CD8-positive, alpha-beta memory T cell (primary cell): ENCODE data around the gene CERT1. TPM values are rescaled to one million over a fixed set of nuclear protein-coding genes. Genes with fewer than 3 reads are reported as not detected.

Experiments used
- CTCF ChIA-PET: fragments of 350-600 bp; sonication (Branson Sonifier 250); formaldehyde crosslinking; loops from one replicate; lab custom pipeline; 2021; ENCODE audit warnings: antibody characterized with exemption; lab: Charles Lee
- POLR2A ChIA-PET: fragments of 350-600 bp; sonication (Branson Sonifier 250); formaldehyde crosslinking; loops from one replicate; lab custom pipeline; 2021; ENCODE audit warnings: antibody characterized with exemption; lab: Charles Lee
- DNase-seq, 5 donors: peaks; one replicate each; pipeline versions ENCODE4 v3.0.0 to v3.0.0-alpha.2; 2020 to 2022; ENCODE audit warnings: mixed read lengths in 1 of 5
- H3K27ac ChIP-seq: one replicate; pipeline ENCODE4 v1.7.0; 2013; ENCODE audit warnings: low read depth, mild to moderate bottlenecking, low read length, moderate library complexity
- H3K27me3 ChIP-seq: 2 replicates; pipeline ENCODE4 v1.7.0; 2013; ENCODE audit warnings: low read length, mild to moderate bottlenecking; ENCODE audit not compliant: insufficient read depth, poor library complexity, severe bottlenecking
- H3K36me3 ChIP-seq: 2 replicates; pipeline ENCODE4 v1.7.0; 2013; ENCODE audit warnings: mild to moderate bottlenecking, low read length, moderate library complexity; ENCODE audit not compliant: insufficient read depth
- H3K4me1 ChIP-seq: 2 replicates; pipeline ENCODE4 v1.7.0; 2013; ENCODE audit warnings: mild to moderate bottlenecking, low read length, moderate library complexity; ENCODE audit not compliant: insufficient read depth
- H3K4me3 ChIP-seq: 2 replicates; pipeline ENCODE4 v1.7.0; 2013; ENCODE audit warnings: mild to moderate bottlenecking, low read length
- H3K9me3 ChIP-seq: 2 replicates; pipeline ENCODE4 v1.7.0; 2013; ENCODE audit warnings: mild to moderate bottlenecking, low read length
- H3K27ac Mint-ChIP-seq, 8 donors: one replicate each; pipeline ENCODE4 v1.8.0; 2020 to 2021; ENCODE audit warnings: mixed read lengths in 8 of 8, mild to moderate bottlenecking in 6 of 8, inconsistent platforms in 3 of 8, moderate library complexity in 3 of 8
- H3K27me3 Mint-ChIP-seq, 2 donors: one replicate each; pipeline ENCODE4 v1.8.0; 2020 to 2021; ENCODE audit warnings: mixed read lengths in 2 of 2, mild to moderate bottlenecking in 1 of 2, moderate library complexity in 1 of 2
- H3K36me3 Mint-ChIP-seq, 3 donors: one replicate each; pipeline ENCODE4 v1.8.0; 2020 to 2021; ENCODE audit warnings: mixed read lengths in 3 of 3, inconsistent platforms in 1 of 3, mild to moderate bottlenecking in 1 of 3
- H3K4me1 Mint-ChIP-seq, 3 donors: one replicate each; pipeline ENCODE4 v1.8.0; 2020 to 2021; ENCODE audit warnings: mixed read lengths in 3 of 3, inconsistent platforms in 1 of 3, mild to moderate bottlenecking in 1 of 3
- H3K4me3 Mint-ChIP-seq, 7 donors: one replicate each; pipeline ENCODE4 v1.8.0; 2020 to 2021; ENCODE audit warnings: mixed read lengths in 7 of 7, mild to moderate bottlenecking in 6 of 7, moderate library complexity in 4 of 7, inconsistent platforms in 2 of 7
- H3K9me3 Mint-ChIP-seq, 5 donors: one replicate each; pipeline ENCODE4 v1.8.0; 2020 to 2022; ENCODE audit warnings: mixed read lengths in 5 of 5, mild to moderate bottlenecking in 3 of 5, moderate library complexity in 2 of 5, inconsistent platforms in 1 of 5
- polyA plus RNA-seq: library from polyadenylated mRNA; unstranded; fragments of 300-500 nt; fragmentation: Illumina TruSeq; gene quantifications from one replicate; pipeline ENCODE4 v1.2.3, GENCODE V29; 2021
- total RNA-seq, 2 experiments: library from RNA; stranded (reverse); gene quantifications; one replicate each; pipeline ENCODE4 v1.2.3, GENCODE V29; 2021

CERT1 gene
- total and polyA plus RNA-seq, 3 experiments from 2014 or later: 18.5 to 35.4 (median 35.0) TPM

GRCh38 chr5:75550597-75550996 is 39.2 kb upstream of the CERT1 start:
- DNase-seq: no peak
- no peaks in the 10 kb centered on the region for H3K27me3 Mint-ChIP-seq
- CTCF ChIA-PET: no interaction called here

GRCh38 chr5:75547812-75548211 is 36.4 kb upstream of the CERT1 start:
- POLR2A ChIA-PET: no interaction called here
- Mint-ChIP-seq H3K27ac (no peak overlapping the region), H3K9me3 (no peaks in the 10 kb centered on the region), H3K36me3 (peaks cover 8 to 41% (median 12%) of the 10 kb centered on the region in 3 donors), H3K27me3 (no peaks in the 10 kb centered on the region), H3K4me1 (peaks cover 7 to 16% (median 13%) of the 10 kb centered on the region in 3 donors), H3K4me3 (no peak overlapping the region)
- Histone ChIP-seq H3K27ac (no peak overlapping the region), H3K9me3 (no peaks in the 10 kb centered on the region), H3K4me1 (no peaks in the 10 kb centered on the region), H3K4me3 (no peak overlapping the region), H3K27me3 (no peaks in the 10 kb centered on the region), H3K36me3 (peaks cover 4% of the 10 kb centered on the region)
- CTCF ChIA-PET: interaction anchor here (0.5 kb wide), 1 partner anchor 1168 kb away, joined by 3 read pairs; no protein-coding TSS in a partner anchor
- DNase-seq: no peak

More at GRCh38 chr5:75550597-75550996, 39.2 kb upstream of the CERT1 start:
- Histone ChIP-seq H3K4me1 (no peaks in the 10 kb centered on the region), H3K9me3 (no peaks in the 10 kb centered on the region), H3K27ac (no peak overlapping the region), H3K27me3 (no peaks in the 10 kb centered on the region), H3K36me3 (peaks cover 9% of the 10 kb centered on the region), H3K4me3 (no peak overlapping the region)
- Mint-ChIP-seq H3K4me3 (no peak overlapping the region), H3K4me1 (peaks cover 2 to 15% (median 3%) of the 10 kb centered on the region in 3 donors), H3K9me3 (no peaks in the 10 kb centered on the region), H3K36me3 (peaks cover 19 to 54% (median 26%) of the 10 kb centered on the region in 3 donors), H3K27ac (no peak overlapping the region)
- POLR2A ChIA-PET: no interaction called here

- no peak overlapping the region for H3K4me3 ChIP-seq
- H3K4me1 ChIP-seq: no peaks in the 10 kb centered on the region
- ChIA-PET POLR2A (no interaction called here), CTCF (no interaction called here)
- peaks cover 7 to 16% (median 13%) of the 10 kb centered on the region in 3 donors for H3K4me1 Mint-ChIP-seq
- no peaks in the 10 kb centered on the region for H3K9me3 ChIP-seq
- H3K36me3 ChIP-seq: peaks cover 4% of the 10 kb centered on the region
- peaks cover 4 to 33% (median 10%) of the 10 kb centered on the region in 3 donors for H3K36me3 Mint-ChIP-seq
- no peak overlapping the region for H3K4me3 Mint-ChIP-seq
- H3K27ac Mint-ChIP-seq: no peak overlapping the region
- no peaks in the 10 kb centered on the region for H3K9me3 Mint-ChIP-seq
- no peaks in the 10 kb centered on the region for H3K27me3 ChIP-seq
- no peaks in the 10 kb centered on the region for H3K27me3 Mint-ChIP-seq
- DNase-seq: no peak
- no peak overlapping the region for H3K27ac ChIP-seq
Observed at GRCh38 chr5:75546830-75547229, 35.4 kb upstream of the CERT1 start.

- Histone ChIP-seq H3K4me3 (no peak overlapping the region), H3K27ac (no peak overlapping the region), H3K9me3 (no peaks in the 10 kb centered on the region), H3K4me1 (no peaks in the 10 kb centered on the region), H3K27me3 (no peaks in the 10 kb centered on the region), H3K36me3 (peaks cover 4% of the 10 kb centered on the region)
- Mint-ChIP-seq H3K4me1 (peaks cover 10 to 19% (median 16%) of the 10 kb centered on the region in 3 donors), H3K9me3 (no peaks in the 10 kb centered on the region), H3K27ac (no peak overlapping the region), H3K4me3 (no peak overlapping the region), H3K36me3 (peaks cover 4 to 34% (median 13%) of the 10 kb centered on the region in 3 donors), H3K27me3 (no peaks in the 10 kb centered on the region)
- ChIA-PET CTCF (no interaction called here), POLR2A (no interaction called here)
- DNase-seq: no peak
Observed at GRCh38 chr5:75545131-75545530, 33.7 kb upstream of the CERT1 start.

DNA sequence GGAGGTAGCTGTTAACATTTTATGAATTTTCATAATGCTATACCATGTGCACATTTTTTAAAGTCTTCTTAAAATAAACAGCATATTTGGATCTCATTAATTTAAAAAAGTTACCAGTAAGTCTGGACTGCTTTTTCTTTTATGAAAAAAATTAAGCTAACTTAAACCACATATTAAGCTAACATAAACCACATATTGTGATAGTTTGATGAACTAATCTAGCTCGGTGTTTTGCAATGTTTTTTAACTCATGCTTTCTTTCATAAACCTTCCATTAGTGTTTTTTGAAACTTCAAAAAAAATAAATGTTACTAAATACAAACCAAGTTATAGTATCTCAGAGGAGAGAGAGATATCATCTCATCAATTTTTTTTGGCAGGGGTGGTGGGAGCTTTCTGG is 26.8 kb upstream of the CERT1 start:
- Histone ChIP-seq H3K4me3 (no peak overlapping the region), H3K36me3 (no peaks in the 10 kb centered on the region), H3K9me3 (no peaks in the 10 kb centered on the region), H3K4me1 (no peaks in the 10 kb centered on the region), H3K27ac (no peak overlapping the region), H3K27me3 (no peaks in the 10 kb centered on the region)
- CTCF ChIA-PET: no interaction called here
- peaks cover 0 to 15% (median 5%) of the 10 kb centered on the region in 5 donors for H3K9me3 Mint-ChIP-seq
- peak overlapping the region in 1 of 8 donors; percentile 21 for H3K27ac Mint-ChIP-seq
- peaks cover 23 to 39% (median 28%) of the 10 kb centered on the region in 3 donors for H3K4me1 Mint-ChIP-seq
- DNase-seq: no peak
- no peaks in the 10 kb centered on the region for H3K27me3 Mint-ChIP-seq
- no peak overlapping the region for H3K4me3 Mint-ChIP-seq
- POLR2A ChIA-PET: no interaction called here
- H3K36me3 Mint-ChIP-seq: peaks cover 14 to 37% (median 17%) of the 10 kb centered on the region in 3 donors

DNA sequence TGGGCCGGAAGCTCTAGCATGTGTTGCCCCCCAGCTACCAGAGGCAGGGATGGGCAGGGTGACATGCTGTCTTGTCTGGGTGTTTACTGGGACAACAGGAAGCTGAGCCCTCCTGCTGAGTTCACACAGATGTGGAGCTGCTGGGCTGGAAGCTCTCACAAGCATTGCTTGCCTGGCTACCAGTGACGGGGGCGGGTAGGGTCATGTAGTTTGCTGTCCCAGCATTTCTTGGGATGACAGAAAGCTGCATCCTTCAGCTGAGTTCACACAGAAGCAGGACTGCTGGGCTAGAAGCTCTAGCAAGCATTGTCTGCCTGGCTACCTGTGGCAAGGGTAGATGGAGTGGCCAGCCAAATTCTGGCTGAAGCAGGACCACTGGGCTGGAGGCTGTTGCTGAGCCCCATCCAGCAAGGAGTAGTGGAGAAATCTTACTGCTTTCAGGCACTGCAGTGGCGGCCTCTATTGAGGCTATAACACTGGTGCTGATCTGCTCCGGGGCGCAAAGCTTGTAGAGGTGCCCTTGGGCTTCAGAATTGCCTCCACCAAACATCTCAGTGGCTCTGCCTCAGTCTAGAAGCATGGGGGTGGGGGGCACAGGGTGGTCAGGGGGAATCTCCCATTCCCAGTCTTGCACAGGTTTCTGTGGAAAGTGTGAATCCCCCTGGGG is 25.4 kb upstream of the CERT1 start:
- H3K4me3 ChIP-seq: no peak overlapping the region
- Mint-ChIP-seq H3K27me3 (no peaks in the 10 kb centered on the region), H3K9me3 (peaks cover 0 to 15% (median 7%) of the 10 kb centered on the region in 5 donors), H3K4me3 (no peak overlapping the region), H3K4me1 (peaks cover 23 to 43% (median 31%) of the 10 kb centered on the region in 3 donors), H3K27ac (peak overlapping the region in 1 of 8 donors; percentile 47), H3K36me3 (peaks cover 17 to 43% (median 17%) of the 10 kb centered on the region in 3 donors)
- no peak overlapping the region for H3K27ac ChIP-seq
- CTCF ChIA-PET: no interaction called here
- POLR2A ChIA-PET: no interaction called here
- no peak for DNase-seq
- H3K36me3 ChIP-seq: no peaks in the 10 kb centered on the region
- H3K4me1 ChIP-seq: no peaks in the 10 kb centered on the region
- H3K9me3 ChIP-seq: no peaks in the 10 kb centered on the region
- no peaks in the 10 kb centered on the region for H3K27me3 ChIP-seq

DNA sequence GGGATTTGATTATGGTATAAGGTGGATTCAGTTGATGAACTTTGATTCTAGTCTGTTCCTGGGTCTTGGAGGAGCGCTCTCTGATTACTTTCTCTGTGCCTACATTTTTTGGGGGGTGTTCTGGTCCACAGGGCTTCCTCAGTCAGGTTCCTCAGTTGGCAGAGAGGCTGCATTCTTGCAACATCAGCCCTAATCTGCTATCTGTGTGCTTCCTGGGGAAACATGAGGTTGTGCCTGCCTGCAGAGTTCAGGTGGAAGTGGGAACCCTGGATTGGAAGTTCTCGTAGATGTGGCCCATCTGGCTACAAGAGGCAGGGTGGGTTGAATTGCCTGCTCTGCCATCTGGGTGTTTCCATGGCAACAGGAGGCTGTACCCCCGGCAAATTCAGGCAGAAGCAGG is 24.7 kb upstream of the CERT1 start:
- Mint-ChIP-seq H3K4me3 (no peak overlapping the region), H3K27me3 (no peaks in the 10 kb centered on the region), H3K36me3 (peaks cover 17 to 41% (median 20%) of the 10 kb centered on the region in 3 donors), H3K4me1 (peaks cover 20 to 40% (median 31%) of the 10 kb centered on the region in 3 donors), H3K27ac (peak overlapping the region in 3 of 8 donors; percentile 5 to 89 (median 48)), H3K9me3 (peaks cover 0 to 15% (median 7%) of the 10 kb centered on the region in 5 donors)
- Histone ChIP-seq H3K4me3 (no peak overlapping the region), H3K36me3 (no peaks in the 10 kb centered on the region), H3K9me3 (no peaks in the 10 kb centered on the region), H3K27me3 (no peaks in the 10 kb centered on the region), H3K27ac (no peak overlapping the region), H3K4me1 (no peaks in the 10 kb centered on the region)
- DNase-seq: no peak
- POLR2A ChIA-PET: no interaction called here
- CTCF ChIA-PET: no interaction called here

GRCh38 chr5:75534734-75535133 is 23.3 kb upstream of the CERT1 start:
- H3K4me1 Mint-ChIP-seq: peaks cover 21 to 39% (median 31%) of the 10 kb centered on the region in 3 donors
- H3K4me3 ChIP-seq: no peak overlapping the region
- H3K27ac Mint-ChIP-seq: no peak overlapping the region
- H3K27me3 Mint-ChIP-seq: no peaks in the 10 kb centered on the region
- peaks cover 0 to 15% (median 7%) of the 10 kb centered on the region in 5 donors for H3K9me3 Mint-ChIP-seq
- ChIA-PET CTCF (no interaction called here), POLR2A (no interaction called here)
- H3K27me3 ChIP-seq: no peaks in the 10 kb centered on the region
- no peak overlapping the region for H3K4me3 Mint-ChIP-seq
- H3K36me3 ChIP-seq: no peaks in the 10 kb centered on the region
- no peak for DNase-seq
- H3K9me3 ChIP-seq: no peaks in the 10 kb centered on the region
- H3K4me1 ChIP-seq: no peaks in the 10 kb centered on the region
- H3K36me3 Mint-ChIP-seq: peaks cover 15 to 33% (median 20%) of the 10 kb centered on the region in 3 donors
- H3K27ac ChIP-seq: no peak overlapping the region
